Keratinocyte (primary cell): Measurements from ENCODE around the gene TM2D3.

ENCODE experiments used
- CTCF ChIP-seq, 3 experiments: IDR thresholded peaks in 1 of 3; conservative IDR thresholded peaks in 1 of 3; optimal IDR thresholded peaks in 1 of 3; 2 replicates in 2 of 3; 3 replicates in 1 of 3; pipeline versions ENCODE3 to v1.5.1; 2011; ENCODE audit warnings: low read length in 3 of 3, mild to moderate bottlenecking in 3 of 3, moderate library complexity in 2 of 3, control low read depth in 1 of 3, inconsistent platforms in 1 of 3; ENCODE audit not compliant: insufficient read depth in 2 of 3; ENCODE audit errors: extremely low read depth in 1 of 3
- EZH2 ChIP-seq: IDR thresholded peaks from one replicate; pipeline ENCODE4 v1.6.1; 2012; ENCODE audit warnings: inconsistent platforms, mild to moderate bottlenecking, low read length, moderate library complexity

GRCh38 chr15:101611580-101612299, 40.4 kb downstream of the TM2D3 start:
- TF ChIP-seq CTCF (optimal IDR thresholded peaks at IDR 0.05 in 1 of 3, IDR thresholded peaks at IDR 0.05 in 1 of 3, conservative IDR thresholded peaks at IDR 0.05 in 1 of 3; ENCODE audit: extremely low read depth in 1 of 3, insufficient read depth in 2 of 3, low read length in 3 of 3) (no peak), EZH2 (no peak)
